GM12891 (cell line): ENCODE measurements around the gene SMURF2.

Experiments
- POLR2A ChIP-seq: IDR thresholded peaks from 2 replicates; pipeline ENCODE4 v1.6.1; 2011; ENCODE audit warnings: low read depth, low read length, control low read depth
- TAF1 ChIP-seq: IDR thresholded peaks from 2 replicates; pipeline ENCODE4 v1.6.1; 2011; ENCODE audit warnings: low read depth, low read length, control low read depth

DNA sequence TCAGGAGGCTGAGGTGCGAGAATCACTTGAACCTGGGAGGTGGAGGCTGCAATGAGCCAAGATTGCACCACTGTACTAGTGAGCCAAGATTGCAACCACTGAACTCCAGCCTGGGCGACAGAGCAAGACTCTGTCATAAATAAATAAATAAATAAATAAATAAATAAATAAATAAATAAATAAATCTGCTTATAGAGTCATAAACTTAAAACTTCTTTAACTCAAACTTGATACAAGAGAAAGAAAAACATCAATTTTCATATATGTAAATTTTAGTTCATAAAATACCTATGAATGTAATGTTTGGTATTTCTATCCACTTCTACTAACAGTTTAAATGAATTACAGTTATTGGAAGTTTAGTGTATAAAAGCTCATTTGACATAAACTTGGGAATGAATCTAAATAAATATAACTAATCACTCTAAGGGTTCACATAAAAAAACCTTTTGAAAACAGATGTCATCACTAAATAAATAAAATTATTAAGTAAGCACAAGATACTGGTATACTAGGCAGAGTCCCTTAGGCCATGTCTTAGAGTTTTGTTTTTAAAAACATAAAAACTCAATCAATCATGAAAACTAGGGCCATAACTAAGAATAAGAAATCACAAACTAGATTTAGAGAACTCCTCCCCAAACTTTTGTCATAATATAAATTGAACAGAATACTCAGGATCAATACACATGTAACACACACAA is 54.1 kb downstream of the SMURF2 start:
- TF ChIP-seq POLR2A (no peak), TAF1 (no peak)
